Right renal cortex interstitium (tissue), 3 donors: ENCODE measurements around the gene TMEM132D. TPM values are rescaled to one million over a fixed set of nuclear protein-coding genes. Genes with fewer than 3 reads are reported as not detected.
"Not testable (repeated sequence)": the region's sequence is repeated elsewhere in the genome, so short reads cannot be mapped to it uniquely, and the experiment has no call there.

Source experiments
- DNase-seq, 3 donors: peaks; one replicate each; pipeline ENCODE4 v3.0.0-alpha.2; 2013; ENCODE audit warnings: low read depth in 3 of 3, low spot score in 2 of 3
- polyA plus RNA-seq, 3 donors: library from polyadenylated mRNA; unstranded; fragments of 120-200 nt; gene quantifications; one replicate each; pipeline ENCODE4 v1.2.1, GENCODE V29; 2013; ENCODE audit not compliant: insufficient read length in 3 of 3

The TMEM132D gene
- polyA plus RNA-seq, 3 donors: 1.1 to 2.6 (median 1.7) TPM

DNA sequence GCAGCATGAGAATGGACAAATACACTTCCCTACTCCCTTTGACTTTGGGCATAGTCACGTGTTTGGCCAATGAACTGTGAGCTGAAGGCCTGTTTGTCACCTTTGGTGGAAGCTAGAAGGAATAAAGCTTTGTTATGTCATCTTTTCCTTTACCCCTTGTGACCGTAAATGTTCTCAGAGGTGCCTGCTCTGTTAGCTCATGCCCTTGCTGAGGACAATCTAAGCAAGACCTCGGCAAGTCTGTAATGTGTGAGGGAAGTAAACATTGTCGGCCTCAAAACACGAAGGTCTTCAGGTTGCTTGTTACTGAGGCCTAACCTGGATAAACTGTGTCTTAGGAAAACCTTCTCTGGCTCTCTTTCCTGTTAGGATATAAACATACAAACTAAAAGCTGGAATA is 354.2 kb downstream of the TMEM132D start:
- no peak for DNase-seq

DNA sequence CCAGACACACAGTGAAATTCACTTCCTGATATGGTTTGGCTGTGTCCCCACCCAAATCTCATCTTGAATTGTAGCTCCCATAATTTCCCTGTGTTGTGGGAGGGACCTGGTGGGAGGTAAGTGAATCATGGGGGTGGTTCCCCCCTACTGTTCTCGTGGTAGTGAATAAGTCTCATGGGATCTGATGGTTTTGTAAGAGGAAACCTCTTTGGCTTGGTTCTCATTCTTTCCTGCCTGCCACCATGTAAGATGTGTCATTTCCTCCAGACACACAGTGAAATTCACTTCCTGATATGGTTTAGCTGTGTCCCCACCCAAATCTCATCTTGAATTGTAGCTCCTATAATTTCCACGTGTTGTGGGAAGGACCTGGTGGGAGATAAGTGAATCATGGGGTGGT is 354.8 kb downstream of the TMEM132D start:
- DNase-seq: not testable (repeated sequence)

GRCh38 chr12:129544716-129545115 is 359.1 kb downstream of the TMEM132D start:
- no peak for DNase-seq

- DNase-seq: no peak
Observed at GRCh38 chr12:129540954-129541353, 362.9 kb downstream of the TMEM132D start.

GRCh38 chr12:129540249-129540648 is 363.6 kb downstream of the TMEM132D start:
- no peak for DNase-seq

DNA sequence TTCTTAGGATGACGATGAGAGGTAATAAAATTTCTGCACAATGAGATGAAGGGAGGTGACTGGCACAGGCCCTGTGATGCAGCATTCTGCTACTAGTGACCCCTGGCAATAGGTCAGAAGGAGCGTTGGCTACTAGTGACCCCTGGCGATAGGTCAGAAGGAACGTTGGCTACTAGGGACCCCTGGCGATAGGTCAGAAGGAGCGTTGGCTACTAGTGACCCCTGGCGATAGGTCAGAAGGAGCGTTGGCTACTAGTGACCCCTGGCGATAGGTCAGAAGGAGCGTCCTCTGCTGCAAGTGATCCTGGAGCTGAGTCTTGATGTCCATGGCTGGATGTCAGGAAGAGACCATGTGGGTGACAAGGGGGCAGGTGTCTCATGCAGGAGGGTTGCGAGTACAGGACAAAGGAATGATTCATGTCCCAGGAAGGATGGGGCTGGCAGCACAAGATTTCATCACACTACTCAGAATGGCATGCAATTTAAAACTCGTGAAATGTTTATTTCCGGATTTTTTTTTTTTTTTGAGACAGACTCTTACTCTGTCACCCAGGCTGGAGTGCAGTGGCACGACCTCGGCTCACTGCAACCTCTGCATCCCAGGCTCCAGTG is 365.0 kb downstream of the TMEM132D start:
- DNase-seq: not testable (repeated sequence)

DNA sequence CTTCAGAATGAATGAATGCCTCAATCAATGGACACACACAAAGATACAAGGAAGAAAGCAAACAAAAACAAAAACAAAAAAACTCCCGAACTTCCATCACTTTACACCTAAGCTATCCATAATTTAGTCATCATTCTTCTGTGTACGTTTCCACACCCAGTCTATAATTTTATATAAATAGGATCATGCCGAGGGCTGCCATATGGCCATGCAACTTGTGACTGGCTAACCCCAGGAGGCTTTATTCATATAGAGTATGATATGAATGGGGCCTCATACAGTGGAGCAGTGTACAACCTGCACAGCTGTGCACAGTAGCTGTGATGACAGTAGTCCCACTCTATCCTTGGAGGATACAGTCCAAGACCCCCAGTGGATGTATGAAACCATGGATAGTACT is 365.7 kb downstream of the TMEM132D start:
- no peak for DNase-seq

- DNase-seq: no peak
Observed at GRCh38 chr12:129534966-129535750, 368.7 kb downstream of the TMEM132D start.

GRCh38 chr12:129532707-129533499 is 370.9 kb downstream of the TMEM132D start:
- DNase-seq: no peak

DNA sequence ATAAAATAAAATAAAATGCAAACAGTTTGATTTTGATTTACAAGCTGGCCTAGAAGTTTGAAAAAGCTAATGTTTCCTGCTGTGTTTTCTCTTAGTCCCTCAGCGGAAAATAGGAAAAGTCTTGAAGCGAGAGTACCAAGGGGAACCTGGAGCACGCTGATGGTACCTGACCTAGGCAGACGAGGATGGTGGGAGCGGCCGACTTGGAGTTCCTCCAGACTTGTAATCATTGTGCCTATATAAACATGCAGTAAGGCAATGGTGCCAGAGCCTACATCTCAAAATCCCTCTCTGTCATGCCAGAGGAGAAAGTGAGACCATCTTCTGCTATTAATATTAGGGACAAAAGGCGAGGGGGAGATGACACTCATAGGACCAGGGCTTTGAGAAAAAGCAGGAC is 371.7 kb downstream of the TMEM132D start:
- DNase-seq: no peak

- DNase-seq: no peak
Observed at GRCh38 chr12:129530984-129531383, 372.8 kb downstream of the TMEM132D start.

GRCh38 chr12:129530517-129530916 is 373.3 kb downstream of the TMEM132D start:
- no peak for DNase-seq

DNA sequence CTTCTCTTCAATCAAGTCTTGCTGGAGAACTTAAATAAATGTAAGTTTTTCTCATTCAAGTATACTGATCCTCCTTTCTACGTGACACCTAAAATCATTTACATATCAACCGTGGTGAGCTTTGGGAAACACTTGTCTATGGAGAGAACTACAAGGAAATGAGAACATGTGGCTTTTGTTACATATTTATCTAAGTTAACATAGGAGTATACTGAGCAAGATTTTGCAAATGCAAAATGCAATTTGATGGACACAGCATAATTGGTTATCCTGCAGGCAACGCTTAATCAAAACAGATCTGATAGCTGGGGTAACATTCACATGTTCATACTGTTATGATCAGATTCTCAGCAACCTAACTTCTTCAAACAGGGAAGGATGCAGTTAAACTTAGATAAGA is 376.3 kb downstream of the TMEM132D start:
- DNase-seq: no peak

DNA sequence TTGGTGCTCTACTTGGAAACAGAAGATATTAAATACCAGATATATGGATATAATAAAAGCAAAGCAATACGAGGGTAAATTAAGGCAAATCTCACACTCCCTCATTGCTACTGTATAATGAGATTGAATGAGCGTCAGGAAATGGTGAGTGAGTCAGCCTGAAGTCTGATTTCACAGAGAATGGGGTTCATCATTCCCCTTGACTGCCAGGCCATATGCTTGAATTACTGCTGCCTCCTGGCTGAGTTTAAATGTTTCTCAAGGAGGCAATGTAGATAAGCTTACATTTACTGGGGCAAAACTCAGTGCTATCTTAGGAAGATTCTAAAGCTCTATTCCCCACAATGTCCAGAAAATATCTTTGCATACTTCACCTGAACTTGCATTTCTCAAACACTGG is 380.2 kb downstream of the TMEM132D start:
- no peak for DNase-seq

DNA sequence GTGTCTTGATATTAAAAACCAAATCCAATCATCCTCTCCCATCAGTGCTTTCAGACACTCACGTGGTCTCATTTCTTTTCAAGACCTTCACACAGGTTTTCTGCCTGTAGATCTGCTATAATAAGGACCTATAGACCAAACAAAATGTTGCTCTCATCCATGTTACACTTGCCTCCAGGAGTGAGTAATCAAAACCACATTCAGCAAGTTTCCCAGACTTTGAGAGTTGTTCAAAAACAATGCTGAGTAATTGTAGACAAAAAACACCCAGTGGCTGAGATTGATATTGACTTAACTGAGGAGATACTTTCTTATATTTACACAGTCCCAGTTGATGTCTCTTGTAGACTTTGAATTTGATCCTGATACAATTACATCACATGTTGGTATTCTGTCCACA is 383.1 kb downstream of the TMEM132D start:
- no peak for DNase-seq

- DNase-seq: no peak
Observed at GRCh38 chr12:129503802-129504201, 400.0 kb downstream of the TMEM132D start.

- no peak for DNase-seq
Observed at GRCh38 chr12:129496226-129496625, 407.6 kb downstream of the TMEM132D start.

DNA sequence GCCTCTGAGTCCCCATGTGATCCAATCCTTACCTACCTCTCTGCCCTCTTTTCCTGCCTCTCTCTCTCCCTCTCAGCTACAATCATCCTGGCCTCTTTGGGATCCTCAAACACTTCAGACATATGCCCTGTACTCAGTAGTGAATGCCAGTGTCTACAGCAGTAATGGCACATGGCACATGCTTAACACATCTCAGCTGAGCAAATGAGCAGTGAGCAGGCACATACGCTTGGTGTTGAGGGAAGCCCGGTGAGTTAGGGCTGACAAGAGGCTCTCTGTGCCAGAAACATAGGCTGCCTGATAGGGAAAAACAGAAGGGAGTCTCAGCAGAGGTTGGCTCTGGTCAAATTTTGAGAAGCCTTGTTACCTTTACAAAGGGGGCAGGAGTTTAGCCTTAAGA is 409.1 kb downstream of the TMEM132D start:
- no peak for DNase-seq

GRCh38 chr12:129494260-129494659 is 409.6 kb downstream of the TMEM132D start:
- no peak for DNase-seq

DNA sequence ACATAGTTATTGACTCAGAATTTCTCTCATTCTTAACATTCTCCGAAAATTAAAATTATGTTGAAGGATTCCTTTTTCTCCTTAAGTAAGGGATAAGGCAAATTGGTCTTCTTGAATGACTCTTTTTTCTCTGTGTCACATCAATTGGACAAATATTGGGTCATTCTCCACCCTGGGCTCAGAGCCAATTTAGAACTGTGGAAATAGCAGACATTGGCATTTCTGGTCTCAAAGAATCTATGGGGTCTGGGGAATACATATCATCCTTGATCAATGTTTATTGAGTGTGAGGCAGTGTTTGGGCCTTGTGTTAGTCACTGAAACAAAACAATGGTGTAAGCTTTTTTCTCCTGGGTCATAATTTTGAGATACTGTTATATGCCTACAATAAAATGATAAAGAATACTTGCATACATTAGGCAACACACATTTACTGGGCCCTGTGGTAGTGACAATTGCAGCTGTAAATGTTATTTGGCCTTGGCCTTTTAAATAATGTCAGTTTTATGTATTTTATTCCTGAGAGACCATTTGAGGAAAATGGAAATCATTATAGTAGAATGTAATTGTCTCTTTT is 414.6 kb downstream of the TMEM132D start:
- no peak for DNase-seq

DNA sequence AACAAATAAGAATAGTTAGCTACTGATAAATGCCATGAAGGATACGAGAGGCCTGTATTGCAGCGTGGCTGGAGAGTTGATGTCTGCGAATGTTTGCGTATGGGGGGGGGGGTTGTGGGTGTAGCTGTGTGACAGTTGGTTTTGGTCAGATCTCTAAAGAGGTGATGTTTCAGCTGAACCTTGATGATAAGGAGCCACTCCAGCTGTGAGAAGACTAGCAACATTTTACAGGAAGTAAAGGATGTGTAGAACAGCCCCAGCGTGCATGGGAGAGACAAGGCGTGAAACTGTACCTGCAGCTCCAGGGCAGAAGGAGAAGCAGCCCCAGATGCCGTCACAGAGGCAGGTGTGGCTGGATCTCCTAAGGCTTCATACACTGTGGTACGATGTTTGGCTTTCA is 416.9 kb downstream of the TMEM132D start:
- DNase-seq: no peak
